Measurements from ENCODE around the gene RS1.
A peak's percentile ranks its signal among the peaks of the same experiment; 100 is the strongest.

RS1 gene

GRCh38 chrX:18668071-18668835 lies 3.7 kb downstream of the RS1 start:
- DNase-seq (ENCODE audit: low spot score): no peak

GRCh38 chrX:18666614-18667013 lies 5.3 kb downstream of the RS1 start:
- no peak for DNase-seq (ENCODE audit: low spot score)

- DNase-seq (ENCODE audit: low spot score): no peak
Observed at GRCh38 chrX:18664947-18665346, 7.0 kb downstream of the RS1 start.

DNA sequence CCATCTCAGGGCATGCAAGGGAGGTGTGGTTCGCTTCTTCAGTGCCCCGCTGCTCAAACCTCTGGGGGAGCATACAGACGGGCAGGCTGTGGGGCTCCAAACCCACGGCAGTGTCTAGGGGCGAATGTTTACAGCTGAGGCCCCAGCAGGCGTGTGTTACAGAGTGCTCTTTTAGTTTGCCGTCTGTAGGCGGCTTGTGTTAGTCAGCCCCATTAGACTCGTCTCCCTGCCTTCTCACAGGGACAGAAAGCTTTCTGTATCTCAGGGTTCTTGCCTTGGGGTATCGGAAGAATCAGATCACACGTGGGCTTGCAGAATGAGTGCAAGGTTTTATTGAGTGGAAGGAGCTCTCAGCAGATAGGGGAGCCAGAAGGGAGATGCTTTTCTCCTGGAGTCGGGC lies 10.6 kb downstream of the RS1 start:
- DNase-seq (ENCODE audit: low spot score): no peak

DNA sequence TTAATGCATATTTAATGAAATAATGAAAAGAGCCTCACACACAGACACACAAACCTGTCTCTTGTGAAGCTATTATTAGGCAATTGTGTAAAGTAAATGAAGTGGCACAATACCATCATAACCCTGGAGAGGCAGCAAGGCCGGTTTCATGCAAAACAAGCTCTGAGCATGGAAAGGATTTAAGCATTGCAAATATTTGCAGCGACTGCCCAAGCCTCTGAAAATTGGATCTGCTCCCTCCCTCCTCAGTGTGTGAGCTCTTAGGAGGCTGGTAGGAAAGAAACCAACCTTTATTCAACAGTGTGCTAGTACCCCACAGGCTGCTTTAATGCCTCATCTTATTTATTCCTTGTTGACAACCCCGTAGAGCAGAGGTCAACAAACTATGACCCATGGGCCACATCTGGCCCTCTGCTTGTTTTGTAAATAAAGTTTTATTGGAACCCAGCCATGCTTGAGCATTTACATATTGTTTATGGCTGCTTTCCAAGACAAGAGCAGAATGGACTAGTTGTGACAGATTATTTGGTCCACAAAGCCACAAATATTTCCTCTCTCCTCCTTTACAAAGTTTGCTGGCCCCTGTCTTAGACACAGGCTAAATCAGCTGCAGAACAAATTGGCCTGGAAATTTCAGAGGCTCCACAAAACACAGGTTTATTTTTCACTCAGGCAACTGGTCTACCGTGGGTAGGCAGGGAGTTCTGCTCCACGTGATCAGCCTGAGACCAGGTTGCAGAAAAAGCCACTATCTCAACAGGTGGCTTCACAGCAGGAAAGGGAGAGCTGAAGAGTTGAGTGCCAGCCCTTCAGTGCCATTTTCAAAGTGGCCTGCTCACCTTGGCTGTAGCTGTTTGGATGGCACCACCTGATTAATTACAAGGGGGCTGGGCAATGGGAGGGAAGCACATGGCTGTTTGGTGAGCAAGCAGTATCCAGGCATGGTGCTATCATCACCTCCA lies 16.8 kb downstream of the RS1 start:
- no peak for DNase-seq (ENCODE audit: low spot score)

DNA sequence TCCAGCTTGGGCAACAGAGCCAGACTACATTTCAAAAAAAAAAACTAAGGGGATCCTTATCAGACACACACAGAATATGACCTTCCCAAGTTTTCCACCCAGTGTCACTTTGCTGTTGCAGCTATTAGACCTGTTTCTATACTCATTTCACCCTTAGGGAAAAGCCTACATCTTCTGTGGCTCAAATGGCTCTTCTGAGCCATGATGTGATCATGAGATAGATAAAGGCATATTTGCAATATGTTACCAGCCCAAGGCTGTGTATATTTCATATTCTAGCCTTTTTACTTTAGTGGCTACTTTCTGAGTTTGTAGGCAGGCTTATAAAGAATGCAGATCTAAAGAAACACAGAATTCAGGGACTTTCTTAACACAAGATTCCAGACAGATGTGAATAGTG lies 19.3 kb downstream of the RS1 start:
- no peak for DNase-seq (ENCODE audit: low spot score)

- DNase-seq (ENCODE audit: low spot score): no peak
Observed at GRCh38 chrX:18650662-18651061, 21.2 kb downstream of the RS1 start.

- DNase-seq (ENCODE audit: low spot score): no peak
Observed at GRCh38 chrX:18649498-18649951, 22.4 kb downstream of the RS1 start.

DNA sequence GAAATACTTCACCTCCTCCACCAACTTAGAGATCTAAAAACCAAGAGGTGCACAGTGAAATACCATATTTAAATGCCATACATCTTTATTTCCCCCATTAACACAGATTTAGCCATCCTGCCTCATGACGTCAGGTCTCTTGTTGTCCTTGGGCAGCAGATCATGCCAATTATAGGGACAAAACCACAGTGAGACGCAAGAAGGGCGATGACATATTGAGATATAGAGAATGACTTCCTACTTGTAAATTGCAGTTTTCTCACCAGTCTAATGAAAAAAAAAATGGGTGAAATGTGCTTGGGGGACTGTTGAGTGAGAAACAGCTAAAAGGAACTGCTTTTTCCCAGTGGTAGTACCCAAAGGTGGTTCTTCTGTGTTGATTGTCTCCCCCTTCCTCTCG lies 24.3 kb downstream of the RS1 start:
- no peak for DNase-seq (ENCODE audit: low spot score)

DNA sequence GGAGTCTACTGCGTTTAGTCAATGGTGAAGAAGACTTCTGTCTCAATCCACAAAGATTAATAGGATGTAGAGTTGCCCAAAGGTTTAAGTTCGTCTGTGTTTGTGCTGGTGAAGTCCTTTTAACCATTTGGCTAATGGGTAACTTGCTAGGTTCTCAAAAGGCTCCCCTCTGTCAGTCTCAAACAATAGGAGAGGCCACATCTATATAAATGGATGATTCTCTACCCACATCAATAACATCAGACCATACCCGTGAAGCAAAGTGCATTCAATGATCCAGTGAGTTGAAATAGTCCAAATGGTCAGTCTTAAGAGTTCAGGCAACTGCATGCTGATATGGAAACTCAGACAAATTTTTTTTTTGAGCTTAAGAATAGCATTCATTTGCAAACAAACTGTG lies 28.1 kb downstream of the RS1 start:
- DNase-seq (ENCODE audit: low spot score): no peak

DNA sequence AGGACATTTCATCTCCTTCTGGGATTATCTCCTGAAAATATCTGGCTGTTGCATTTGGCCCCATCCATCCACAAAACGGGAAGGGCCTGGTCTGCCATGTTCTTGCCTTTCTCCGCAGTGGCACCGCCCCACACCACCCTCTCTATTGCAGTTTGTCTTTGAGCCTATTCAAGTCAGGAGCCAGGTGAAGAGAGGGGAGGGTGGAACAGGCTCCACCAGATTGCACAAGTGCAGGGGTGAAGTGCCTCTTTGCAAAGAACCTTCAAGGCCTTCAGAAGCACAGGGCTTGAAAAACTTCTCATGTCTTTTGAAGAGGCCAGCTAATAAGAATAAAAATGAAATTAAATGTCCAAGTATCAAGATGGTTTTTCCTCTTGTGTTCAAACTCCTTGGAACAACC lies 28.7 kb downstream of the RS1 start:
- DNase-seq (ENCODE audit: low spot score): no peak

DNA sequence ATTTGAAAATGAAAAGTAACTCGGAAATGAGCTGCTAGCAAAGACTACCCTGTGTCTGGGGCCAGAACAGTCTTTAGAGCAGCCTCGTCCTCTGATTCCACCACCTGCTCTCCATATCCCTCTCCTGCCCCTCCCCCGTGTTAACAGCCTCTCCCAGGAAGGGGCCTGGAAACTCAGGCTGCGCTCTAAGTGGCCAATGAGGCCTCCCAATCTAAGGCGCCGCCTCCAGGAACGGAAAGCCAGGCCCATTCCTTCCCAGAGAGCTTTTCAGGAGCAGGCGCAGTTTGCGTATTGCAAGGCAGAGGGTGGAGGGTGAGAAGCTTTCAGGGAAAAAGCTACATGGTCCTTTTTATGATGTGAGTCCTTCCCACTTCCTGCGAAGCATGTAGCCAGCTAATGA lies 31.2 kb downstream of the RS1 start:
- no peak for DNase-seq (ENCODE audit: low spot score)

DNA sequence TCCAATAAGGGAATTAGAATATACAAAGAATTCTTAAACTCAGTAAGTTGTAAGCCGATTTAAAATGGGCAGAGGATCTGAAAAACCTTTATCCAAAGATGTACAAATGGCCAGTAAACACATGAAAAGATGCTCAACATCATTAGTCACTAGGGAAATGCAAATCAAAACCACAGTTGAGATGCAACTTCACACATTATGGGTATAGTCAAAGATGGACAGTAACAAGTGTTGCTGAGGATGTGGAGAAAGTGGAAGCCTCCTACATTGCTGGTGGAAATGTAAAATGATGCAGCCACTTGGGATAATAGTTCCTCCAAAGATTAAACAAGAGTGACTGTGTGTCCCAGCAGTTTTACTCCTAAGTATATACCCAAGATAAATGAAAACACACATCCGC lies 32.6 kb downstream of the RS1 start:
- no peak for DNase-seq (ENCODE audit: low spot score)

- no peak for DNase-seq (ENCODE audit: low spot score)
Observed at GRCh38 chrX:18638398-18638797, 33.5 kb downstream of the RS1 start.

GRCh38 chrX:18630934-18631333 lies 41.0 kb downstream of the RS1 start:
- no peak for DNase-seq (ENCODE audit: low spot score)

- DNase-seq (ENCODE audit: low spot score): no peak
Observed at GRCh38 chrX:18624599-18624998, 47.3 kb downstream of the RS1 start.

DNA sequence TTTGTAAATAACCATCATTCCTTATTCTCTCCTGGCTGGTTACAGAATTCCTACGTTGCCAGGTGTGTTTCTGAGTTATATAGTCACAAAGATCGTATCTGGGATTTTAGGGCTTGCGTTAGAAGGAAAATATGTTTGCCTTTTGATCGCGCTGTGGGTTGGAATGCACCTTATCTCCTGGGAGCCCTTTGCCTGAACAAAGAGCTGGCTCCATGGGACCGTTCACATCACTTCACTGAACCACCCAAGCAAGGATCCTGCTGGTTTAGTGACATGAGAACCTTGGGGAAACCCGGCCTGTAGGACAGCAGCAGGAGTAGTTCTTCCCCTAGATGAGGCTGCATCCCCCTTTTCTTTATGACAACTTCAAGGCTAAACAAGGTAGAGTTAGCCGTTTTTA lies 51.6 kb downstream of the RS1 start:
- DNase-seq (ENCODE audit: low spot score): no peak

- no peak for DNase-seq (ENCODE audit: low spot score)
Observed at GRCh38 chrX:18619288-18619687, 52.6 kb downstream of the RS1 start.

DNA sequence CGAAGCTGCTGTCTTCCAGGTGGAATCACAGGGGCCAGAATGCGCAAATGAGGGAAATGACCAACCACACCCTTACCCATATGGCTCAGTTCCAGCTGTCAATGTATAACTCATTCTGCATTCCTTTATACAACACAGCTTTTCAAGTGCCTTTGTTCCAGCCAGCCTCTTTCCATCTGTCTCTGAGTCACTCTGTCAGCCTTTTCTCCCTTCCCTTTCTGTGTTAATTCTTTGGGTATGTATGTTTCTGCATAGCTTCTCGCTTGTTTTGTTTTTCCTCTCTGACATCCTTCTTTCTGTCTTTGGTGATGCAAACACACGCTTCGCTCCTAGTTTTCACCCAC lies 54.5 kb downstream of the RS1 start:
- DNase-seq (ENCODE audit: low spot score): peak; percentile 20

GRCh38 chrX:18616688-18617406 lies 55.1 kb downstream of the RS1 start:
- DNase-seq (ENCODE audit: low spot score): no peak

DNA sequence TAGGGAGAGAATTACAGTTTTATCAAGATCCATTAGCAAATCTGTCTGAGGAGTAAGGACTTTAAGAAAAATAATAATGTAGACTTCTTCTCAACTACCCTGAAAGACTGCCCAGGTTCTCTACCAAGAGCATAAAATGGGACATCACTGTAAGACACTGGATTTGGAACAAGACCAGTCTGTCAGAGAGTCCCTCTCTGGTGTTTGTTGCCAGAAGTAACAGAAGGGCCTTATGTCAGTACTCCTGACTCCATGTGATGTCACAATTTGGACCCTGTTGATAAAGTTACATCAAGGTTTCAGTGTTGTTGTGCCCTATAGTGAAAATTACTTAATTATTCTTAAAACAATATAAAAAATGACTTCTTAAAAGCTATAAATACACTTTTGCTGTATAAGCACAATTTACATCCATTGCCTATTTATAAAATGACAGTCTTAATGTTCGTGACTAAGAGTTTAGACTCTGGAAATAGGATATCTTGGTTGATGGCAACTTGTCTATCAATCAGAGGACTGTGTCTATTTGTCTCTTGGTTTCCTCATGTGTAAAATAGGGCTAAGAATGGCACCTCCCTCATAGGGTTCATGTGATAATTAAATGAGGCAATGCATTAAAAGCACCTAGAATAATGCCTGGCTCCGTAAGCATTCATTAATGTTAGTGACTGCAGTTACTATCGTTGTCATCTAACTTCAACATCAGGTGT lies 57.8 kb downstream of the RS1 start:
- DNase-seq (ENCODE audit: low spot score): no peak

DNA sequence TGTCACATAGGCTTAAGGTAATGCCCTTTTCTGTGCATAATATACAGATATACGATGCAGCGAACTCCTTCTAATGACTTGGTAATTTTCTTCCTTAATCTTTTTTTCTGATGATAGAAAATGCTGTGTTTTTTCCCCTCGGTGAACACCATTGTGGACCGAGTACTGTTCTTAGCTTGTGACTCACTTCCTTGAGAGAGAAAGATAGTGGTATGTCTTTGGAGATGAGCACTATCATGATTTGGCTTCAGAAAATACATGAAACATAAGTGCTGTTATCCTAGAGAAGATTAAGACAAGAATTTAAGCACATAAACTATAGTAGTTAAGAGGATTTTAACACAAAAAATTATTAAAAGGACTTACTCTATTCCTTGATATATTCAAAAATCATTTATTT lies 63.9 kb downstream of the RS1 start:
- DNase-seq (ENCODE audit: low spot score): no peak
